Stimulated activated CD4-positive, alpha-beta T cell treated with anti-CD3 and anti-CD28 coated beads, Interleukin-4, amount 100 ng/mL, for 48 hours (primary cell): Measurements from ENCODE around the gene DNAH10.

Experiments used
- DNase-seq, 2 donors: peaks; one replicate each; pipeline ENCODE4 v3.0.0-alpha.2; 2020; ENCODE audit warnings: low read depth in 2 of 2

The DNAH10 gene

DNA sequence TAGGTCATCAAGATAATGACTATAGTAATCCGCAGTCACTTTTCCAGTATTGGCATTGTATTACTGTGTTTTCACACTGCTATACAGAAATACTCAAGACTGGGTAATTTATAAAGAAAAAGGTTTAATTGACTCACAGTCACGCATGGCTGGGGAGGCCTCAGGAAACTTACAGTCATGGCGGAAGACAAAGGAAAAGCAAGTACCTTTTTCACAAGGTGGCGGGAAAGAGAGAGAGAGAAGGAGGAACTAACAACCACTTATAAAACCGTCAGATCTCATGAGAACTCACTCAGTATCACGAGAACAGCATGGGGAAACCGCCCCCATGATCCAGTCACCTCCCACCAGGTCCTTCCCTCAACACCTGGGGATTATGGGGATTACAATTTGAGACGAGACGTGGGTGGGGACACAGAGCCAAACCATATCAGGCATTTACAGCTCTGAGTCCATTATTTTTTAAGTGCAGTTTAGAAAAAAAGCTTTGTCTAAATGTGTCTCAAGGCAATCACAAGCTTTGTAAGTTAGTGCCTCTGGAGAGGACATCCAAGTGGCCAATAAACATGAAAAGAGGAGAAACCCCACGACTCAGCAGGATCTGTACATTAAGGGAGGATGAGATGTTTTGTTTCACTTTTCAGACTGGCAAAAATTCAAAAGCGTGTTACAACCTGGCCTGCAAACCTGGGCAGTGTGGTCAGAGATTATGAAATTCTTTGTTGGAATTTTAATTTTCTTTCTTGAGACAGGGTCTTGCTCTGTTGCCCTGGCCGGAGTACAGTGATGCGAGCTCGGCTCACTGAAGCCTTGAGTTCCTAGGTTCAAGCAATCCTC lies 82.0 kb downstream of the DNAH10 start:
- no peak for DNase-seq

DNA sequence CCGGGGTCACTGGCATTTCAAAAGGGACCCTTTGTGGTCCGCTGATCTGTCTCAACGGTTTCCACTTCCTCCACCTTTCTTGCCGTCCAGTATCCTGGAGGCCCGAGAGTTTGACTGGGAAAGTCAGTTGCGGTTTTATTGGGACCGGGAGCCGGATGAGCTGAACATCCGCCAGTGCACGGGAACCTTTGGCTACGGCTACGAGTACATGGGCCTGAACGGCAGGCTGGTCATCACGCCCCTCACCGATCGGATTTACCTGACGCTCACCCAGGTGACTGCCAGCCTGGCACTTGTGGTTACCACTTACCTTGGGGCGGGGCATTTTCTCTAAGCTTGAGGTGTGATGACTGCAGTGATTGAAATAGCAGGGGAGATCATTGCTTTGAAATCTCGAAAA lies 83.8 kb downstream of the DNAH10 start:
- no peak for DNase-seq

DNA sequence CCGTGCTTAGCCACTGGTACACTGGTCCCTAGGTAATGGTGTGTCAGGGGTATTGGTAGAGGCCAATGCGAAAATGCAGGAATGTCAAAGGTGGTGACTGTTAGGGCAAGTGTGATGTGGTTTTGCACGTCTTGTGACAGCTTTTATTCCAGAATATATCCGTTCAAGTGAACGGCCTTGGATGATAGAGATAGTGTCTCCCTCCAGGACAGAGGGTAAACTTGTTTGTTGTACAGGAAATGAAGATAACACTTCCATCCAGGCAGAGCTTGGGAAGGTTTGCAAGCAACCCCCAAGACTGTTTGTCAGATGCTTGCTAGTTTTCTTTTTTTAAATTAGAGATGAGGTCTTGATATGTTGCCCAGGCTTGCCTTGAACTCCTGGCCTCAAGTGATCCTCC lies 84.2 kb downstream of the DNAH10 start:
- DNase-seq, result no peak

- no peak for DNase-seq
These were observed 84.9 kb downstream of the DNAH10 start for GRCh38 chr12:123847019-123847418.

DNA sequence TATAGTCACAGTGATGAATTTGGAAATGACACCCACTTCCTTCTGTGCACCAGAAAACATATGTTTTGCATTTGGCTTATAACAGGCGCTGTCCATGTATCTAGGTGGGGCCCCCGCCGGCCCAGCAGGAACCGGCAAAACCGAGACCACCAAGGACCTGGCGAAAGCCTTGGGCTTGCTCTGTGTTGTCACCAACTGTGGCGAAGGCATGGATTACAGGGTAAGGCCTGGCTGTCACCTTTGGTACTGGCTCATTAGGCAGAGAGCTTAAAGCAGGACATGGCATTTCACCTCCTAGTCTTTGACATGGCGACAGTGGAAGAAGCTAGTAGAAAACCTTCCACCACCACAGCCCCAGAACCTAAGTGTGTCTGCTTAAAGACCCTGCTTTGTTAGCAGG lies 85.8 kb downstream of the DNAH10 start:
- no peak for DNase-seq

DNA sequence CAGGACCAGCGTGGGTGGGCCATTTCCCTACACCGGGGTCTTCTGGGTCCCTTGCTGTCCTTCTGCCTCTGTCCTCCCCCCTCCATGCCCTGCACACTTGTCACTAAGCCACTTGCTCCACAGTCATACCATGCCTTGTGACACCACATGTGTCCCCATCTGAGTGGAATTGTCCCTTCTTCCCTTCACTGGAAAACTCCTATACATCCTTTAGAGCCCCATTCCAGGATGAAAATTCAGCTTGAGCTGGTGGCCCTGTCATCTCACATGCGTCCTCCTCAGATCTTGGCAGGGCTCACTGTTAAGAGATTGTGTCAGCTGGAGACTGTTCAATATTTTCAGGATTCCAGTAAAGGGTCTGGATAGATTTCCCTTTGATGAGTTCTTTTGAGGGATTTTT lies 87.4 kb downstream of the DNAH10 start:
- no peak for DNase-seq

- DNase-seq, result no peak
These were observed 88.4 kb downstream of the DNAH10 start for GRCh38 chr12:123850246-123851134.

GRCh38 chr12:123853396-123854070 lies 91.4 kb downstream of the DNAH10 start:
- DNase-seq, result no peak

GRCh38 chr12:123854232-123854631 lies 92.1 kb downstream of the DNAH10 start:
- no peak for DNase-seq

DNA sequence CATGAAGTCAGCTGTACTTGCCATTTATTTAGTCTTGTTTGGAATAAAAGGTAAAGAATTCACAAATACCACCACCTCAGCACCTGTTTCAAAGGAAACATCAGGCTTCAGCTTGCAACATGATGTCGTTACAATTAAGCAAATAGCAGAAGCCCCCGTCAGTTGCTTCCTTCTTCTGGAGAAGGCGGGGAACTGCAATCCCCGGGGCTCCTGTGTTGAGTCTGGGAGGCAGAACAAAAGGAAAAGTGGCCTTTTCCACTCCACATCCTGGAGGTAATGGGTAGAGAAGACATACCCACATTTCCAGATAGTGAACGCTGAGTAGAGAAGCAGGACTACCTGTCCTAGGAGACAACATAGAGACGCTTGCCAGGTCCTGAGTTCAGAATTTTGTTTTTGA lies 92.8 kb downstream of the DNAH10 start:
- DNase-seq, result no peak

DNA sequence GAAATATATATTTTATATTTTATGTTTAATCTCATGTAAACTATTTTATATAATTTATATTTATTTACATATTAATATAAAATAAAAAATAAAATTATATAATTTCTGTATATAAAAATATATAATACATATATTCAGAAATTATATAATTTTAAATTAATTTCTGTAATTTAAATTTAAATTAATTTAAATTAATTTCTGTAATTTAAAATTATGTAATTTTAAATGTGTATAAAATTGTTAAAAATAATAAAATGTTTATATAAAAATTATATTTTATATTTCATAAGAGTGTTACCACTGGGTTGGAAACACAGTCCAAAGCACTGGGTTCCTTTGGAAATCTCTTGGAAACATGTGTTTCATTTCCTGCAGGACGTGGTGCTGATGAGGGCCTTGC lies 94.6 kb downstream of the DNAH10 start:
- DNase-seq, result no peak

GRCh38 chr12:123858176-123858575 lies 96.1 kb downstream of the DNAH10 start:
- no peak for DNase-seq

DNA sequence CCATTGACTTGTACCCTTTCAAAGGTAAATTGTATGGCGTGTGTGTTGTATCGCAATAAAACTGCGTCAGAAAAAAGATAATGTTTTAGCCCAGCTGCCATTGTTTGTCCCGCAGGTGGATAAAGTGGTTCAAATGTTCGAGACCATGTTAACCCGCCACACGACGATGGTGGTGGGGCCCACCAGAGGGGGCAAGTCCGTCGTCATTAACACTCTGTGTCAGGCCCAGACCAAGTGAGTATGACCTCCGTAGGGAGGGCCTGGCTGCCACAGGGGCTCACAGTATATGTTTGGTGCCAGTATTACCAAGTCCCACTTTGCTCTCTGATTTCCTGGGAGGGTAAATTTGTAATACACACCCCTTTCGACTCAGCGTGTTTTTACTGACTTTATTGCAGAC lies 96.9 kb downstream of the DNAH10 start:
- no peak for DNase-seq

- no peak for DNase-seq
These were observed 98.3 kb downstream of the DNAH10 start for GRCh38 chr12:123860377-123860776.

GRCh38 chr12:123861392-123861791 lies 99.3 kb downstream of the DNAH10 start:
- no peak for DNase-seq

- DNase-seq, result no peak
These were observed 105.0 kb downstream of the DNAH10 start for GRCh38 chr12:123867141-123867540.

- no peak for DNase-seq
These were observed 106.7 kb downstream of the DNAH10 start for GRCh38 chr12:123868791-123869190.

DNA sequence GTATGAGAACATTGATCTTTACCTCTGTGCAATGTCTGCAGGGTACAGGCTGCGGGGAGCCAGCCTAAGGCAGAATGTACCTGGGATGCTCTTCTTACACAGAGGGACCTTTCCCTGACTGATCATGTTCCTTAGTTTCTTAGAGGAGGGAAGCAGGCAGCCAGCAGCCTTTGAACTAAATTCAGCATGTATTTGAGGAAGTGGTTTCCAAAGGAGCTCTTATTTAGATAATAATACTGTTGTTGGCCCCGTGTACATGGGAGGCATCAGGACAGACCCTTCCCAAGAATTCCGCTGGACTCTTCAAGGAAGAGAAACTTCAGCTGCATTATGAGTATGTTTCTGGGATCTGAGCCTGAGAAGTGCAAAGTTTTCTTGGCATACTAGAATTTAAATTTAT lies 111.7 kb downstream of the DNAH10 start:
- DNase-seq, result no peak

- DNase-seq, result no peak
These were observed 115.9 kb downstream of the DNAH10 start for GRCh38 chr12:123877968-123878367.

DNA sequence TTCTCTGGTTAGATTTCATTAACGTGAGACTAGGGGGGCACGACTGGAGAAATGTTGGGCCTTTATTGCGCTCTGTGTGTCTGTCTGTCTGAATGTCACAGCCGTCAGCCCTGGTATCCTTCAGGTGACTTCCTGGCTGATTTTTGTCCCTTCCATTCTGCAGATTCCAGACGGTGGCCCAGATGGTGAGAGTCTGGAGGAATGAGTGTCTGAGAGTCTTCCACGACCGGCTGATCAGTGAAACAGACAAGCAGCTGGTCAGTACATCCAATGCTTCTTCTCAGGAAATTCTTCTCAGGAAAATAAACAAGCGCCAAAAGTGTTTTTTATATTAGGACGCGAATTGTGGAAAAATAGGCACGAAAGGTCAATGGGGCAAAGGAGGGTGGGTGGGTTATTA lies 117.0 kb downstream of the DNAH10 start:
- no peak for DNase-seq

DNA sequence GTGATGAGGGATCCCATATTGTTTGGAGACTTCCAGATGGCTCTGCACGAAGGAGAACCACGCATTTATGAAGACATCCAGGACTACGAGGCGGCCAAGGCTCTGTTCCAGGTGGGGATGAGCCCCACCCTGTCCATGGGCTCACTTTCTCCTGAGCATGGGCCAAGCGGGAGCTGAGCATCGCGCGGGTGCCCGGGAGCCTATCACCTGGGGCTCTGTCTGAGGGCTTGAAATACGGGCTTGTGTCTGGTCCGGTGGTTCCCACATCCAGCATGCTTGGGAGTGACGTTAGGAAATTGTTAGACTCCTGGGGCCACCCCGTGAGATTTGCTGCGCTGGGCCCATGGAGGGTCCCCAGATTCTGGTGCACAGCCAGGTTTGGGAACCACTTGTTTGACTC lies 117.6 kb downstream of the DNAH10 start:
- DNase-seq, result no peak

GRCh38 chr12:123882161-123882705 lies 120.1 kb downstream of the DNAH10 start:
- DNase-seq, result no peak
